AG04450 (cell line): ENCODE results near the gene TMEM238. TPM values are rescaled to one million over a fixed set of nuclear protein-coding genes. Genes with fewer than 3 reads are reported as not detected.

ENCODE experiments used
- CTCF ChIA-PET: fragments of 300-600, 350-600 bp; formaldehyde crosslinking; extraction: SDS; loops from one replicate; lab custom pipeline; 2022; ENCODE audit warnings: antibody characterized with exemption, inconsistent platforms; lab: Charles Lee
- POLR2A ChIA-PET: fragments of 350-600 bp; formaldehyde crosslinking; extraction: SDS; loops from one replicate; lab custom pipeline; 2021; ENCODE audit warnings: antibody characterized with exemption, inconsistent platforms; lab: Yijun Ruan, JAX
- DNase-seq: peaks from one replicate; pipeline ENCODE4 v3.0.0-alpha.2; 2011; ENCODE audit warnings: low read depth, low spot score
- H3K27ac ChIP-seq: one replicate; pipeline ENCODE4 v1.5.1; 2012; ENCODE audit warnings: low read depth, low read length, control low read depth
- H3K27me3 ChIP-seq: one replicate; pipeline ENCODE4 v1.6.0; 2012; ENCODE audit warnings: low read length; ENCODE audit not compliant: control insufficient read depth, insufficient read depth
- H3K4me3 ChIP-seq: 2 replicates; pipeline ENCODE4 v1.5.1; 2011; ENCODE audit warnings: mild to moderate bottlenecking, low read depth, low read length, control low read depth
- H3K9me3 ChIP-seq: 2 replicates; pipeline ENCODE4 v1.5.1; 2012; ENCODE audit warnings: low read length; ENCODE audit not compliant: control insufficient read depth, insufficient read depth
- polyA minus RNA-seq: library from RNA; depleted of rRNA, polyadenylated mRNA; stranded (reverse); fragments of >200 nt; gene quantifications from 2 replicates; pipeline ENCODE4 v1.2.3, GENCODE V29; 2011; rRNA and poly(A)+ RNA removed
- polyA plus RNA-seq: library from polyadenylated mRNA; depleted of rRNA; stranded (reverse); fragments of >200 nt; gene quantifications from 2 replicates; pipeline ENCODE4 v1.2.3, GENCODE V29; 2011; rRNA removed
- TF ChIP-seq, protein P1 (sequence below): IDR thresholded peaks from 2 replicates; pipeline ENCODE4 v1.5.1; 2011; ENCODE audit warnings: low read depth, low read length, control low read depth, inconsistent platforms

Gene TMEM238, protein sequence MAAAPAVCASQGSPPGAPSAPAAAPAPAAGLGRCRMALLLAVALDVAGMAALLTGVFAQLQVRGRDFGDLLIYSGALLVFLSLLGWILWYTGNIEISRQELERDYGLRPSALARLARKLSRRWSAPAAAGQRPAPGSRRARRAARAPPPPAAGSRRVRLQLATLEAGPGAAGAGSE
- not detected in 2 replicates for polyA plus RNA-seq
- polyA minus RNA-seq: not detected in 2 replicates

DNA sequence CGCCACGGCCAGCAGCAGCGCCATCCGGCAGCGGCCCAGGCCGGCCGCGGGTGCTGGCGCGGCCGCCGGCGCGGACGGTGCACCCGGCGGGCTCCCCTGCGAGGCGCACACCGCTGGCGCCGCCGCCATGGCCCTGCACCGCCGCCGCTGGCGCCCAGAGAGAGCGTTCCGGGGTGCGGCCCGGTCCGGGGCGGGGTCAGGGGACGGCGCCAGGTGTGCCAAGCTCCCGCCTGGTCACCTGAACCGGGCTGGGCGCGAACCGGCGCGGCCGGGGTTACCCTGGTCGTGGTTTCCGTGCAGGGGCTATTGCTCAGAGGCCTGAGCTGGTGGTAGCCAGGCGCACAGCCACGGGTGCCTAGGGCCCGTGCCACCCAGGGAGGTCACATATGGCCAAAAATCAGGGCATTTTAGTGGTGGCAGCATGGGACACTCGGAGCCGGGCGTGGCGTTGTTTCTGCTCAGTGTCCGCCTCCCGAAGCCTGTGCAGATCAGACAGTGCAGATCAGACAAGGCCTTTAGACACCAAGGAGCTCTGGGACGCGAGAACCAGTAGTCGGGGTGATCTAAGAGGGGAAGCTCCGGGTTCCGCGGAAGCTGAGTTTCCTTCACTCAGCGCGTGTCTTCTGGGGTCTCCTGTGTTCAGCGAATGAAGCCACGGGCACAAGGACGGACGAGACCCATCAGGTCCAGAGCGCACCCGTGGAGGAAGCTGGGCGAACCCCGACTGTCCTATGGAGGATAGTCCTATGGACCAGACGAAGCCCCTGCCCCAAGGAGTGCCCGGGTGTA lies at the start of gene TMEM238:
Gene TMEM238 (minus strand): TSS at position 162 of the 789 bp plus-strand sequence. CDS start 33 bp downstream, at position 129.
- DNase-seq: no peak
- Histone ChIP-seq H3K4me3 (peak within 1 kb of the TSS; percentile 99), H3K9me3 (peaks cover 4% of the 10 kb centered on the region; the same call in 1 of the 2 replicates), H3K27me3 (no peaks in the 10 kb centered on the region), H3K27ac (peak within 1 kb of the TSS; percentile 93)
- POLR2A ChIA-PET: interaction anchor here (0.6 to 2.9 kb wide), 12 partner anchors 9 to 125 kb away, joined by 3 to 24 read pairs (median 5); partner anchors contain the start of genes GARIN5B, HSPBP1, IL11 and PPP6R1
- CTCF ChIA-PET: interaction anchor here (1.1 to 3.2 kb wide), 3 partner anchors 45 to 93 kb away, joined by 3 to 15 read pairs (median 3); partner anchors contain the start of gene KMT5C
- TF ChIP-seq, protein P1, sequence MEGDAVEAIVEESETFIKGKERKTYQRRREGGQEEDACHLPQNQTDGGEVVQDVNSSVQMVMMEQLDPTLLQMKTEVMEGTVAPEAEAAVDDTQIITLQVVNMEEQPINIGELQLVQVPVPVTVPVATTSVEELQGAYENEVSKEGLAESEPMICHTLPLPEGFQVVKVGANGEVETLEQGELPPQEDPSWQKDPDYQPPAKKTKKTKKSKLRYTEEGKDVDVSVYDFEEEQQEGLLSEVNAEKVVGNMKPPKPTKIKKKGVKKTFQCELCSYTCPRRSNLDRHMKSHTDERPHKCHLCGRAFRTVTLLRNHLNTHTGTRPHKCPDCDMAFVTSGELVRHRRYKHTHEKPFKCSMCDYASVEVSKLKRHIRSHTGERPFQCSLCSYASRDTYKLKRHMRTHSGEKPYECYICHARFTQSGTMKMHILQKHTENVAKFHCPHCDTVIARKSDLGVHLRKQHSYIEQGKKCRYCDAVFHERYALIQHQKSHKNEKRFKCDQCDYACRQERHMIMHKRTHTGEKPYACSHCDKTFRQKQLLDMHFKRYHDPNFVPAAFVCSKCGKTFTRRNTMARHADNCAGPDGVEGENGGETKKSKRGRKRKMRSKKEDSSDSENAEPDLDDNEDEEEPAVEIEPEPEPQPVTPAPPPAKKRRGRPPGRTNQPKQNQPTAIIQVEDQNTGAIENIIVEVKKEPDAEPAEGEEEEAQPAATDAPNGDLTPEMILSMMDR: no peak

DNA sequence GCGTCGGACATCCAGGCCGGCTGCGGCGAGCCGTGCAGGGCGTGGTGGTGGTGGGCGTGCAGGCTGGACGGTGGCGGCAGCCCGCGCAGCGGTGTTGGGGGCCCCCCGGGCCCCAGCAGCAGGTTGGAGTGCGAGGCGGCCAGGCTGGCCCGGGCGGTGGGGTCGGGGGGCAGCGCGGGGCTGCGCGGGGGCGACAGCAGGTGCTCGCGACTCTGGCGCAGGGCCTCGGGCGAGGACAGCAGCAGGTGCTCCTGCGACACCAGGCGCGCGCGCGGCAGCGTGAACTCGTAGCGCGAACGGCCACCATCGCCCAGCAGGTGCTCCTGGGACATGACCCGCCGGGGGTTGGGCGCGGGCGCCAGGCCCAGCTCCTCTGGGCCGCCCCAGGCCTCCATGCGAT lies 49.2 kb upstream of the TMEM238 start:
- CTCF ChIA-PET: no interaction called here
- POLR2A ChIA-PET: no interaction called here

DNA sequence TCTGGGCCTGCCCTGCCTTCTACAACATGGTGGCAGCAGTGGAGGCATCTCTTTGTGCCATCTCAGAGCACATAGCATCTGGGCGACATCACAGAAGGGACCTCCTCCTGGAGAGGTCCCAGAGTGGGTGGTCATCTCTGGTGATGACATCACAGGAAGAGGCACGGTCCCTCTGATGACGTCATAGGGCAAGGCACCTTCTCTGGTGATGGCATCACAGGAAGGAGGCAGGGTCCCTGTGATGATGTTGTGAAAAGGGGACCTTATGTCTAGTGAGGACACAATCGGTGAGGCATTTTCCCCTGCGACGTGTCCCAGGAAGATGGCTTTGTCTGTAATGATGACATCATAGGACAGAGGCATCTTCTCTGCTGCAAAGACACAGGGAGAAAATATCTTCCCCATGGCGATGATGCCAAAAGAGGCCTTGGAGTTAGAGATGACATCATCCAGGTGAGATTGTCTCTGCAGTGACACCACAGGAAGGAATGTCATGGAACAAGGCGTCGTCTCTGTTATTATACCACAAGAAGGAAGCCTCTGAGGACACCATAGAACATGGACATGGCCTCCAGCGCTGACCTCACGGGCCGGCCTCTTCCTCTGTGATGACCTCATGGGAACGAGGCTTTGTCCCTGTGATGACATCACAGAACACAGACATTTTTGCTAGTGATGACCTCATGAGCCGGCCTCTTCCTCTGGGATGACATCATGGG lies 48.3 kb upstream of the TMEM238 start:
- Histone ChIP-seq H3K27me3 (peaks cover 7% of the 10 kb centered on the region), H3K9me3 (peaks cover 16% of the 10 kb centered on the region; the same call in 1 of the 2 replicates), H3K4me3 (no peak overlapping the region), H3K27ac (no peak overlapping the region)
- CTCF ChIA-PET: no interaction called here
- TF ChIP-seq, protein P1: no peak
- DNase-seq: no peak
- POLR2A ChIA-PET: no interaction called here

More for the DNA sequence above, 49.2 kb upstream of the TMEM238 start:
- Histone ChIP-seq H3K4me3 (no peak overlapping the region), H3K27ac (no peak overlapping the region), H3K9me3 (peaks cover 16% of the 10 kb centered on the region; the same call in 1 of the 2 replicates), H3K27me3 (peaks cover 7% of the 10 kb centered on the region)
- TF ChIP-seq, protein P1: no peak
- no peak for DNase-seq

DNA sequence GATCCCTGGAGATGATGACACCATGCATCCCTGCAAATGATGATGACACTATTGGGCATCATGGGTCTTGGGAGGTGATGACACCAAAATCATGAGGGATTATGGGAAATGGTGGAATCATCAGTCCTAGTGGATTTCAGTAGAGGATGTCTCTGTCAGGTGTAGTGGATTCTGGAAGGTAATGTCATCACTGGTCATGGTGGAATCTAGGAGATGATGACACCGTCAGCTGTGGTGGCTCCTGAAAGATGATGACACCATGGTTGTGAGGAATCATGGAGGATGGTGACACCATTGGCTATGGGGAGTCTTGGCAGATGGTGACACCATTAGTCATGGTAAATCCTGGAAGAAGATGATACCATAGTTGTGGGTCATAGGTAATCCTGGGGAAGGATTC lies 47.1 kb upstream of the TMEM238 start:
- TF ChIP-seq, protein P1: no peak
- CTCF ChIA-PET: no interaction called here
- Histone ChIP-seq H3K9me3 (peaks cover 16% of the 10 kb centered on the region; the same call in 1 of the 2 replicates), H3K27ac (no peak overlapping the region), H3K27me3 (peaks cover 9% of the 10 kb centered on the region), H3K4me3 (no peak overlapping the region)
- POLR2A ChIA-PET: interaction anchor here (0.5 kb wide), 1 partner anchor 303 kb away, joined by 3 read pairs; no protein-coding TSS in a partner anchor
- no peak for DNase-seq
